IMR-90 (cell line): ENCODE results near the gene GRAMD1C. TPM values are rescaled to one million over a fixed set of nuclear protein-coding genes. Genes with fewer than 3 reads are reported as not detected.

Experiments used
- ATAC-seq: fragments of 200-7000 bp; cut with Tn5 transposase; 2 replicates; pipeline ENCODE4 v1.9.1; 2020; ENCODE audit warnings: low read depth, mild to moderate bottlenecking, moderate library complexity
- BruUV-seq: library from RNA; stranded (reverse); fragments of 400-500 nt; replicated peaks from 2 replicates; lab custom pipeline; 2021; lab: Mats Ljungman, UMichigan
- CTCF ChIA-PET: fragments of 300-600 bp; formaldehyde crosslinking; extraction: SDS; loops from one replicate; lab custom pipeline; 2021; ENCODE audit warnings: antibody characterized with exemption; lab: Yijun Ruan, JAX
- POLR2A ChIA-PET: fragments of 300-600 bp; sonication (Branson Sonifier 250); formaldehyde crosslinking; loops from one replicate; lab custom pipeline; 2022; ENCODE audit warnings: antibody characterized with exemption; ENCODE audit not compliant: unreplicated experiment; lab: Charles Lee
- DNase-seq: peaks from one replicate; pipeline ENCODE4 v3.0.0; 2013
- H2AFZ ChIP-seq: replicated peaks from 2 replicates; pipeline ENCODE3; 2013; ENCODE audit warnings: low read length, mild to moderate bottlenecking; ENCODE audit not compliant: poor library complexity
- H2AK5ac ChIP-seq: 2 replicates; pipeline ENCODE4 v1.6.1; 2013; ENCODE audit warnings: low read depth, low read length, inconsistent platforms
- H2AK9ac ChIP-seq: replicated peaks from 2 replicates; pipeline ENCODE3; 2013; ENCODE audit warnings: mild to moderate bottlenecking, low read depth, low read length, moderate library complexity; ENCODE audit not compliant: poor library complexity
- H2BK120ac ChIP-seq: 2 replicates; pipeline ENCODE4 v1.6.1; 2013; ENCODE audit warnings: low read depth, low read length, inconsistent platforms
- H2BK15ac ChIP-seq: 3 replicates; pipeline ENCODE4 v1.6.1; 2013; ENCODE audit warnings: low read depth, low read length, inconsistent platforms
- H2BK20ac ChIP-seq: 2 replicates; pipeline ENCODE4 v1.6.1; 2013; ENCODE audit warnings: low read depth, mild to moderate bottlenecking, inconsistent platforms, low read length, moderate library complexity
- H2BK5ac ChIP-seq: 2 replicates; pipeline ENCODE4 v1.6.1; 2013; ENCODE audit warnings: mild to moderate bottlenecking, low read depth, low read length, inconsistent platforms; ENCODE audit not compliant: poor library complexity, severe bottlenecking
- H3K14ac ChIP-seq: replicated peaks from 2 replicates; pipeline ENCODE4 v1.6.1; 2013; ENCODE audit warnings: low read depth, low read length, inconsistent platforms
- H3K18ac ChIP-seq: 2 replicates; pipeline ENCODE4 v1.6.1; 2013; ENCODE audit warnings: low read depth, low read length, control low read depth
- H3K23ac ChIP-seq: 2 replicates; pipeline ENCODE4 v1.6.1; 2013; ENCODE audit warnings: low read depth, low read length, inconsistent platforms
- H3K27ac ChIP-seq: 2 replicates; pipeline ENCODE4 v1.5.1; 2013; ENCODE audit warnings: mild to moderate bottlenecking, control low read depth, low read length; ENCODE audit not compliant: insufficient read depth
- H3K27me3 ChIP-seq: 2 replicates; pipeline ENCODE4 v1.6.1; 2013; ENCODE audit warnings: low read length; ENCODE audit not compliant: control insufficient read depth, insufficient read depth
- H3K36me3 ChIP-seq: 2 replicates; pipeline ENCODE4 v1.6.1; 2013; ENCODE audit warnings: low read length, mixed read lengths; ENCODE audit not compliant: control insufficient read depth, insufficient read depth
- H3K4ac ChIP-seq: 2 replicates; pipeline ENCODE4 v1.6.1; 2013; ENCODE audit warnings: low read depth, low read length, inconsistent platforms
- H3K4me1 ChIP-seq: 2 replicates; pipeline ENCODE4 v1.6.1; 2013; ENCODE audit warnings: low read length, mixed read lengths; ENCODE audit not compliant: control insufficient read depth, insufficient read depth
- H3K4me2 ChIP-seq: 2 replicates; pipeline ENCODE4 v1.6.1; 2013; ENCODE audit warnings: low read depth, mild to moderate bottlenecking, control low read depth, low read length, moderate library complexity
- H3K4me3 ChIP-seq: 2 replicates; pipeline ENCODE4 v1.5.1; 2013; ENCODE audit warnings: low read depth, mild to moderate bottlenecking, control low read depth, low read length, moderate library complexity; ENCODE audit not compliant: insufficient read depth
- H3K56ac ChIP-seq: 2 replicates; pipeline ENCODE4 v1.6.1; 2013; ENCODE audit warnings: low read length, inconsistent platforms; ENCODE audit not compliant: insufficient read depth; ENCODE audit errors: extremely low read depth
- H3K79me1 ChIP-seq, 2 experiments: 2 replicates each; pipeline ENCODE4 v1.6.1; 2013; ENCODE audit warnings: low read length in 2 of 2, inconsistent platforms in 1 of 2, low read depth in 1 of 2
- H3K9ac ChIP-seq: 2 replicates; pipeline ENCODE4 v1.6.1; 2013; ENCODE audit warnings: low read depth, low read length, control low read depth
- H3K9me1 ChIP-seq: 2 replicates; pipeline ENCODE4 v1.6.1; 2013; ENCODE audit warnings: low read length, inconsistent platforms; ENCODE audit not compliant: insufficient read depth
- H3K9me3 ChIP-seq: 2 replicates; pipeline ENCODE4 v1.6.1; 2013; ENCODE audit warnings: low read length; ENCODE audit not compliant: control insufficient read depth, insufficient read depth
- H4K20me1 ChIP-seq: 2 replicates; pipeline ENCODE4 v1.6.1; 2013; ENCODE audit warnings: low read length, inconsistent platforms; ENCODE audit not compliant: insufficient read depth
- H4K5ac ChIP-seq: 2 replicates; pipeline ENCODE4 v1.6.1; 2013; ENCODE audit warnings: mild to moderate bottlenecking, low read depth, low read length, control low read depth
- H4K8ac ChIP-seq, 2 experiments: 2 replicates each; pipeline ENCODE4 v1.6.1; 2013; ENCODE audit warnings: low read depth in 2 of 2, low read length in 2 of 2, control low read depth in 1 of 2, inconsistent platforms in 1 of 2
- H4K91ac ChIP-seq: 2 replicates; pipeline ENCODE4 v1.6.1; 2013; ENCODE audit warnings: low read depth, low read length, inconsistent platforms; ENCODE audit not compliant: insufficient read depth
- BHLHE40 ChIP-seq: fragments of 150-350 bp; IDR thresholded peaks from 2 replicates; pipeline ENCODE4 v1.6.1; 2016; ENCODE audit warnings: mild to moderate bottlenecking, low read depth, low read length
- CEBPB ChIP-seq: IDR thresholded peaks from 2 replicates; pipeline ENCODE4 v1.6.1; 2012; ENCODE audit warnings: low read depth, low read length, improper control_type of control experiment
- CHD1 ChIP-seq: IDR thresholded peaks from 2 replicates; pipeline ENCODE4 v1.6.1; 2012; ENCODE audit warnings: low read depth, low read length, improper control_type of control experiment
- FOS ChIP-seq: fragments of 150-350 bp; IDR thresholded peaks from 2 replicates; pipeline ENCODE4 v1.6.1; 2016; ENCODE audit warnings: low read depth, low read length
- MAFK ChIP-seq: IDR thresholded peaks from 2 replicates; pipeline ENCODE4 v1.6.1; 2012; ENCODE audit warnings: low read depth, low read length, improper control_type of control experiment
- MAZ ChIP-seq: IDR thresholded peaks from 2 replicates; pipeline ENCODE4 v1.6.1; 2012; ENCODE audit warnings: low read depth, mild to moderate bottlenecking, low read length, improper control_type of control experiment, moderate library complexity, borderline replicate concordance
- MXI1 ChIP-seq: IDR thresholded peaks from 2 replicates; pipeline ENCODE4 v1.6.1; 2012; ENCODE audit warnings: low read depth, mild to moderate bottlenecking, low read length, moderate library complexity, borderline replicate concordance
- NFE2L2 ChIP-seq: fragments of 150-350 bp; IDR thresholded peaks from 2 replicates; pipeline ENCODE4 v1.6.1; 2016; ENCODE audit warnings: low read depth, mild to moderate bottlenecking, low read length
- POLR2A ChIP-seq: IDR thresholded peaks from 2 replicates; pipeline ENCODE4 v1.6.1; 2012; ENCODE audit warnings: mild to moderate bottlenecking, low read depth, low read length
- RCOR1 ChIP-seq: IDR thresholded peaks from 2 replicates; pipeline ENCODE4 v1.6.1; 2012; ENCODE audit warnings: mild to moderate bottlenecking, low read length, improper control_type of control experiment; ENCODE audit not compliant: insufficient replicate concordance
- SMC3 ChIP-seq: fragments of 150-350 bp; IDR thresholded peaks from 2 replicates; pipeline ENCODE4 v1.6.1; 2016; ENCODE audit warnings: low read depth, mild to moderate bottlenecking, antibody characterized with exemption, low read length, moderate library complexity
- WGBS, 2 experiments: methylation state at CpG; one replicate each; pipeline versions ENCODE4 v1.1.5 to v1.1.7; 2013; ENCODE audit warnings: missing lambda C conversion rate in 2 of 2; ENCODE audit not compliant: insufficient read length in 1 of 2; ENCODE audit errors: extremely low coverage in 2 of 2; 5-methylcytosine and 5-hydroxymethylcytosine counted together
- dilution Hi-C: fragments of 300-500 bp; cut with HindIII; formaldehyde crosslinking; loops from one replicate; pipeline ENCODE4 v1.14.3; 2018; ENCODE audit warnings: low sequenced_read_pairs; ENCODE audit not compliant: unreplicated experiment
- in situ Hi-C: fragments of 300-500 bp; cut with MboI; formaldehyde crosslinking; loops from 3 replicates; pipeline ENCODE4 v1.14.3; 2019; ENCODE audit warnings: low sequenced_read_pairs, inconsistent platforms, mixed read lengths
- intact Hi-C: fragments of 100-400 bp; cut with micrococcal nuclease; formaldehyde crosslinking; loops from 2 replicates; pipeline ENCODE4 v1.10.0; 2022
- polyA plus RNA-seq, 3 experiments: library from polyadenylated mRNA; depleted of rRNA; stranded (reverse); fragments of >200 nt; gene quantifications; 2 replicates each; pipeline ENCODE4 v1.2.3, GENCODE V29; 2012; ENCODE audit warnings: low replicate concordance in 1 of 3
- total RNA-seq: library from RNA; depleted of rRNA; stranded (reverse); fragments of >200 nt; gene quantifications from 2 replicates; pipeline ENCODE4 v1.2.3, GENCODE V29; 2012
- TF ChIP-seq, protein P1 (sequence below): conservative IDR thresholded peaks from 2 replicates; pipeline ENCODE4 v1.5.1; 2012; ENCODE audit warnings: mild to moderate bottlenecking, low read depth, low read length, improper control_type of control experiment
- TF ChIP-seq, protein P2 (sequence below): fragments of 150-350 bp; IDR thresholded peaks from 2 replicates; pipeline ENCODE4 v1.6.1; 2017; ENCODE audit warnings: mild to moderate bottlenecking, antibody characterized with exemption, low read length, low read depth

The GRAMD1C gene
- total and polyA plus RNA-seq, 2 of the 4 experiments (the other 2 are of a cell fraction): 2.5 to 5.0 TPM

DNA sequence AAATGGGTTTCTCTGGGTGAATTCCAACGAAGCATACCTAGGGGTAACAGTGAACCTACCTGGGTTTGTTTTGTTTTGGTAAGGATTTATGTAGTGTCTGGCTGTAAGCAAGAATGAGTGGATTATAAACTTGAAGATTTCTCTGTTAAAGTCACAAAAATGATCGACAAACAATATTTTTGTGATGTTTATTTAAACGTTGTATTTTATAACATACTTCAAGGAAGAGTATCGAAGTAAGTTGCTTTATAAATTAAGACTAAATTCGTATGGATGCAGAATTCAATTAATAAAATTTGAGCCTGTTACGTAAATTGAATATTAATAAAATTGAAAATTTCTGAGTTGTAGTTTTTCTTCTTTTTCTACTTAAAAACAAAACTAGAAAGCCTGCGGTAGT is 108.2 kb downstream of the GRAMD1C start:
- Histone ChIP-seq H3K18ac (no peak overlapping the region), H3K27ac (no peak overlapping the region)
- POLR2A ChIA-PET: no interaction called here

More for the DNA sequence above, 108.2 kb downstream of the GRAMD1C start:
- no peak overlapping the region for H3K23ac ChIP-seq
- H4K8ac ChIP-seq: 0 out of 4 replicates have a peak overlapping the region, but pooled peaks of 1 of the 2 experiments have one; percentile 58
- WGBS, 2 experiments: 60% methylated on average over 1 of the region's 7 CpGs; no CpG with 5 or more reads in 1 of the 2 experiments
- BruUV-seq: no TSS peak
- no peak overlapping the region for H2BK20ac ChIP-seq
- H4K5ac ChIP-seq: no peak overlapping the region
- no peak overlapping the region for H2AFZ ChIP-seq
- no peak overlapping the region for H2BK5ac ChIP-seq
- H3K4me3 ChIP-seq: no peak overlapping the region
- H2BK15ac ChIP-seq: no peak overlapping the region
- H3K79me1 ChIP-seq: no peaks in the 10 kb centered on the region
- intact Hi-C loops (no loop called here), in situ Hi-C loops (no loop called here), dilution Hi-C loops (no loop called here)
- H3K4me2 ChIP-seq: no peak overlapping the region
- H3K4me1 ChIP-seq: no peaks in the 10 kb centered on the region; the same call in 1 of the 2 replicates
- H2AK9ac ChIP-seq: no peak overlapping the region
- H3K36me3 ChIP-seq: no peaks in the 10 kb centered on the region
- no peaks in the 10 kb centered on the region for H4K20me1 ChIP-seq
- H3K9ac ChIP-seq: no peak overlapping the region
- H3K9me3 ChIP-seq: no peaks in the 10 kb centered on the region
- H2AK5ac ChIP-seq: no peak overlapping the region
- H3K14ac ChIP-seq: no peak overlapping the region
- CTCF ChIA-PET: no interaction called here
- TF ChIP-seq MAZ: no peak
- no peak for TF ChIP-seq RCOR1
- no peak for TF ChIP-seq NFE2L2
- no peak for TF ChIP-seq CHD1
- TF ChIP-seq MAFK: no peak
- no peak for TF ChIP-seq BHLHE40
- no peak for TF ChIP-seq SMC3
- no peak for TF ChIP-seq CEBPB
- TF ChIP-seq, protein P1, sequence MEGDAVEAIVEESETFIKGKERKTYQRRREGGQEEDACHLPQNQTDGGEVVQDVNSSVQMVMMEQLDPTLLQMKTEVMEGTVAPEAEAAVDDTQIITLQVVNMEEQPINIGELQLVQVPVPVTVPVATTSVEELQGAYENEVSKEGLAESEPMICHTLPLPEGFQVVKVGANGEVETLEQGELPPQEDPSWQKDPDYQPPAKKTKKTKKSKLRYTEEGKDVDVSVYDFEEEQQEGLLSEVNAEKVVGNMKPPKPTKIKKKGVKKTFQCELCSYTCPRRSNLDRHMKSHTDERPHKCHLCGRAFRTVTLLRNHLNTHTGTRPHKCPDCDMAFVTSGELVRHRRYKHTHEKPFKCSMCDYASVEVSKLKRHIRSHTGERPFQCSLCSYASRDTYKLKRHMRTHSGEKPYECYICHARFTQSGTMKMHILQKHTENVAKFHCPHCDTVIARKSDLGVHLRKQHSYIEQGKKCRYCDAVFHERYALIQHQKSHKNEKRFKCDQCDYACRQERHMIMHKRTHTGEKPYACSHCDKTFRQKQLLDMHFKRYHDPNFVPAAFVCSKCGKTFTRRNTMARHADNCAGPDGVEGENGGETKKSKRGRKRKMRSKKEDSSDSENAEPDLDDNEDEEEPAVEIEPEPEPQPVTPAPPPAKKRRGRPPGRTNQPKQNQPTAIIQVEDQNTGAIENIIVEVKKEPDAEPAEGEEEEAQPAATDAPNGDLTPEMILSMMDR: no peak
- TF ChIP-seq MXI1: no peak
- no peak for TF ChIP-seq FOS
- no peak for TF ChIP-seq POLR2A
- TF ChIP-seq, protein P2, sequence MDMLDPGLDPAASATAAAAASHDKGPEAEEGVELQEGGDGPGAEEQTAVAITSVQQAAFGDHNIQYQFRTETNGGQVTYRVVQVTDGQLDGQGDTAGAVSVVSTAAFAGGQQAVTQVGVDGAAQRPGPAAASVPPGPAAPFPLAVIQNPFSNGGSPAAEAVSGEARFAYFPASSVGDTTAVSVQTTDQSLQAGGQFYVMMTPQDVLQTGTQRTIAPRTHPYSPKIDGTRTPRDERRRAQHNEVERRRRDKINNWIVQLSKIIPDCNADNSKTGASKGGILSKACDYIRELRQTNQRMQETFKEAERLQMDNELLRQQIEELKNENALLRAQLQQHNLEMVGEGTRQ: no peak
- H2BK120ac ChIP-seq: no peak overlapping the region
- no peak overlapping the region for H3K56ac ChIP-seq
- DNase-seq (no peak), ATAC-seq (no peak)
- H3K4ac ChIP-seq: no peak overlapping the region
- no peaks in the 10 kb centered on the region for H3K9me1 ChIP-seq
- peaks cover 18% of the 10 kb centered on the region for H3K27me3 ChIP-seq
- H4K91ac ChIP-seq: no peak overlapping the region
